ENCODE measurements around the gene KDM2B.

The KDM2B gene

DNA sequence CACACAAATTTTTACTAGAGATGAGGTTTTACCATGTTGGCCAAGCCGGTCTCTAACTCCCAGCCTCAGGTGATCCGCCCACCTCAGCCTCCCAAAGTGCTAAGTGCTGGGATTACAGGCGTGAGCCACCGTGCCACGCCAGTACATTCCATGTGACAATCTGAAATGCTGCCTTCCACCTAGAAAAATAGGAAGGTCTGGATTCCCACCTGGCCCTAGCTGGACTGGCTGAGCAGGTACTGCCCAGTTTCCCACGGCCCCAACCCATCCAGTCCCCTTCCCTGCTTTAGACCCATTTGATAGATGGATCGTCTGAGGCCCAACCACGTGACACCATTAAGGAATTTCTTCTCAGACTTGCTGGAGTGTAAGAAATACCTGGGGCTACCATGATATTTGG is 55.4 kb downstream of the KDM2B start:
- DNase-seq, result no peak

DNA sequence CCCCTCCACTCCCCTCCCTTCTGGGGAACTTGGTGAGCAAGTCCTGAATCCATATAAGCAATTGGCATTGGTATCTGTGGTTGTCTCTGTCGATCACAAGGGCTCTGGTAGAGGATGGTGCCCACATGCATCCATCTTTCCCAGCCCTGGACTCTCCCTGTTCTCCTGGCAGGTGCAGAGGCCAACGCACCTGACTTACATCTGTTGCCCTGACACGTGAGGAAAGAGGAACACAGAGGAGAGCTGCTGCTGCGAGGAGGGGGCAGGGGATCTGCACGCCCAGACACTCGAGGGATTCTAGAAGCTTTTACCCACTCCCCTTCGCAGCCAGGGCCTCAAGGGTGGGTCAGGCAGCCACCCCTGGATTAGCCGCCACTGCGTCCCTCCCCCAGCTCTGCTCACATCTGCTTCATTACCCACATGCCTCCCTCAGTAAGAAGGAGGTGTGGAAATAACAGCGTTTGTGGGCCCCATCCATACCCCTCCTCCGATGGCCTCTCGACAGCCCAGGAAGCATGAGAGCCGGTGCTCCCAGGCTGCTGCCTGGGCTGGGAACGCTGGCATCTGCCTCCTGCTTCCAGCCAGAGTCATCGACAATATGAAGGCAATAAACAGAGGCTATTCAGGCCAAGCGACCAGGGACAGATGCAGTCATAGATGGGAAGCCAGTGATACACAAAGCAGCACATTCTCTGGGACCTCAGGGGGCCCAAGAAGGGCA is 56.5 kb downstream of the KDM2B start:
- DNase-seq, result no peak

DNA sequence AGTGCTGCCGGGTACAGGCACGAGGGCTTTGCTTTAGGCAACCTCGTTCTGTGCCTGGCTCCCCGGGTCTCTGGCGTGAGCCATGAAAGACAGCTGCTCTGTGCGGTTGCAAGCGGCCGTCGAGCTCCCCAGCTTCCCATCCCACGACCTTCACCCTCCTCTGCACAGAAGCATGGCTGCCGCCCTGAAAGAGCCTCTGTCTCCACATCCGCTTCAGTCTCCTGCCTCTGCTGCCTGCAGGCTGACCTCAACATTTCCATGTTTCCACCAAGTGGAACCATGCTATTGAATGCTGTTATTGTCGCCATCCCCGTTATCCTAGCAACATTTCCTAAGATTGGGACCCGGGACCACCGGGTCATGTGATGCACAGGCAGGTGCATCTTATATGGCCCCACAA is 57.1 kb downstream of the KDM2B start:
- DNase-seq, result no peak

DNA sequence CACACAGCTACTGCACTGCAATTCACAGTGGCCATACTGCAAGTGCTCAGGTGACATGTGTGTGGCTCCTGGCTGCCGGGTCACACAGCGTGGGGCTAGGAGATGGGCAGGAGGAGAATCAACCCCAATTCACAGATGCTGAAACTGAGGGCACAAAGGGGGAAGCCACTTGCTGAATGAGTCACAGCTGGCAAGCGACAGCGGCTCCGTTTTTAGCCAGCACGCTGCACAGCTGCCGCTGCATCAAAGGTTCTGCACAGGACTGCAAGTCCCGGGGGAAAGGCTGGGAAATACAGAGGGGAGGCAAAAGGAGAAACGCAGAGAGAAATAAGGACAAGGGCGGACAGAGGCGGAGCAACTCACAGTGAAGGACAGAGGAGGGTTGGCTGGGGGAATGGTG is 57.9 kb downstream of the KDM2B start:
- no peak for DNase-seq

DNA sequence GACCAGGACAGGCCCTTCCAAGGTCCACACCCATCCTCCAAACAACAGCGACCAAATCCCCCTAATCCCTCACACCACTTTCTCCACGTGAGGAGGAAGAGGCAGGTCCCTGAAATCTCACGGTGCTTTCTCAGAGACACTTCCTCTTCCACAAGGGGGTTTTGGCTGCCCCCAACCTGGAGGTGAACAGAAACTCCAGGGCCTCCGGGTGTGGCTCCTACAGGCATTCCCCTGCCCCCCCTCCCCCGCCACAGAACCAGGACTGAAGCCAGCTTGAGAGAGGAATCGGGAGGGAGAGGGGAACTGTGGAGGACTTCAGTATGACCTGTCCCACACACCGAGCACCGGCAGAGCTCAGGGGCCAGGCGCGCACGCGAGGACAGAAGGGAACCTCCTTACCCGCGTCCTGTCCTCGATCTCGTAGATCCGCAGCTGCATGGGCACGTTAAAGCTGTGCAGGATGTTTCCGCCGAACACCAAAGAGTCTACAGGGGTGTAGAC is 60.2 kb downstream of the KDM2B start:
- no peak for DNase-seq

DNA sequence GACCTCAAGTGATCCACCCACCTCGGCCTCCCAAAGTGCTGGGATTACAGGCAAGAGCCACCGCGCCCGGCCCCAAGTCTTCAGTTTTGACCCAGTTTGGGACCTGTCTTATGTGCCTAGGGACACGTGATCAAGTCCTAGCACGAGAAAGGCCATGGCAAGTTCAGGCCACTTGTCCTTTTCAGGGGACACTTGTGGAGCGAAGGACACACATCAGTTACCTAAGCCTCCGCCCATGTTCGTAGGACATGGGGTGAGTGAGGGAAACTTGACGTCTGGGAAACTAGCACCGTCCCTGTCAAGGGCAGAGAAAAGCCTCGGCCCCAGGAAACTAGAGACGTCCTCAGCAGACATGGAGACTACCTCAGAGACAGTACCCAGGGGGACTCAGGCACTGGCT is 60.7 kb downstream of the KDM2B start:
- no peak for DNase-seq

DNA sequence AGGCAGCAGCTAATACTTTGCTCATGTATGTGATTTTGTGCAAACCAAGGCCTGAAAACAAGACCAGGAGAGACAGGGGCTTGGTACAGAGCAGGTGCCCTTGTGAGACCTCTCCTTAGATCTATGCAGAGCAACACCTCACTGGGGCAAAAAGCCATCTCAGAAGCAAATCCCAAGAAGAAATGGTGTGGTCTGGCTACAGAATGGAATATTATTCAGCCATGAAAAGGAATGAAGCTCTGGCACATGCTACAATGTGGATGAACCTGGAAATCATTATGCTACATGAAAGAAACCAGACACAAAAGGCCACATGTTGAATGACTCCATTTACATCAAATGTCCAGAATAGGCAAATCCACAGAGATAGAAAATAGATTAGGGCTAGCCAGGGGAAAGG is 61.6 kb downstream of the KDM2B start:
- DNase-seq, result no peak

DNA sequence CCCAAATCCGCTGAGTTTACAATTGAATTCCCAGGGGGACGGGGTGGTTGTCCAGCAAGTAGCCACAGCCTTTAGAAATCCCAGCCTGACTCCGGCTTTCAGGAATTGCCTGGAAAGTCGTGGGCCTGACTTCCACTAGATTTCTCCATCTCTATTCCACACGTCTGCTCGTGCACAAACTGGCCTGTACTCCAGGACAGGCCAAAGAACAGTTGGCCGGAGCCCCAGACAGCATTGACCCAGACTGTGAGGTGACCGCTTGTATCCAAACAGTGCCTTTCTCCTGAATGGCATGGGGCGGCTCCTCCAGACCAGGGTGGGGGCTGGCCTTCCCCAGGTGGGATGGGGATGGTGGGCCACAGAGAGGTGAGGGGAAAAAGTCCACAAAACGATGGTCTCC is 62.2 kb downstream of the KDM2B start:
- no peak for DNase-seq

DNA sequence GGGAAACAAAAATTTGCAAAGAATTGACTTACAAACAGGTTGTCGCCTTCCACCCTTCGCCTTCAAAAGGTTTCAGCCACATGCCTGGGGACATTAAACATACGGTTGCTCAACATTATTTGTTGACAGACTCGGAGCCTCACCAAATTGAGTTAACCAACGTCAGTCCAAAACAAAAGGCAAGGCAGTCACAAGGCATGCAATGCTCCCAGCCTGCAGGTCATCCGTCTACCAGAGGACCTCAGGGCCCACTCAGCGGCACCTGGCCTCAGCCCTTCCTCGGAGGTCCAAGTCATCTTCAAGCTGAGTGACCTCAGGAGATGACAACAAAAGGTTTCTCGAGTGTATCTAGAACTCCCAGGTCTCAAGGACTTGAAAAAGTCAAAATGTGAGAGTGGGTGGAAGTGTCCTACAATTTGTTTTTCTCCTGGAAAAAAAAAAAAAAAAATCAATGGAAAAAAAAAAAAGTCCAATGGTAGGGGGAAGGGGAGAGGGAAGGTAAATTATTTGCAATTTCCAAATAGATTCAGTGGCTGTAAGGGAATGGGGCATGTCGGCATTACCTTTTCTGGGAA is 64.3 kb downstream of the KDM2B start:
- no peak for DNase-seq

DNA sequence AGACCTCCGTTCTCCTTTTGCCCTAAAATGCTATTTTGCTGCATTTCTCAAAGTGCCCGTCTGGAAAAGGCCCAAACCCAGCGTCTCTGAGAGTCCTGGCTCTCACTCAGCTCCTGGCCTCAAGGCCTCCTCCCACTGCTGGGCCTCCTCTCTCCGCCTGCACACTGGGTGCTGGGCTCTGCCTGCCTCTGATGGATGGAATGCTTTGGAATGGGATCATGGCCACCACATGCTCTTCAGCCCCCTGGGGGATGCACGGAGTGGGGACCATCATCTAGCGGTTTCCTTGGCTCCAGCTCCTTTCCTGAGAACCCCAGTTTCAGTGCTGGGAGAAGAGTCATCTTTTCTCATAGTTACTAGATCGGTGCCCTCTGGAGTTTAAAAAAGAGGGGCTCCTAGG is 65.2 kb downstream of the KDM2B start:
- no peak for DNase-seq

DNA sequence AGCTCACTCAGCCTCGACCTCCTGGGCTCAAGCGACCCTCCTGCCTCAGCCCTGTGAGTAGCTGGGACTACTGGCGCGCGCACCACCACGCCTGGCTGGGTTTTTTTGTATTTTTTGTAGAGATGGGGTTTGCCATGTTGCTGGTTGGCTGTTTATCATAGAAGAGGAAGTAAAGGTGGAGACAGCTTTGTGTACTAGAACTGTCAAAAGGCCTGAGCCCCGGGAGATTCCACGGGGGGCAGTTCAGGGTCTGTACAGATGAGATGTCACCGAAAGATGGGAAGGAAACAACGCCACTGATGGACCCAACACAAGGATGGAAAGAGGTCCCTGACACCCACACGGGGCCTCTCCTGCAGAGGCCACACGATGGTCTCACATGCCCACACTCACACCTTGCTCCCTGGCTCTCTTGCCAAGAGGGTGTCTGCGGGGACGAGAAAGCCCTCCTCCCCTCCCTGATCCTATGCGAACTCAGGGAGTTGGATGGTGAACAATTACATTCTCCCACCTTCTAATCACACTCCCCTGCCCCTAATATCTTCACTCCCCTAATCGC is 66.6 kb downstream of the KDM2B start:
- peak in 1 of 2 donors; percentile 46 for DNase-seq

DNA sequence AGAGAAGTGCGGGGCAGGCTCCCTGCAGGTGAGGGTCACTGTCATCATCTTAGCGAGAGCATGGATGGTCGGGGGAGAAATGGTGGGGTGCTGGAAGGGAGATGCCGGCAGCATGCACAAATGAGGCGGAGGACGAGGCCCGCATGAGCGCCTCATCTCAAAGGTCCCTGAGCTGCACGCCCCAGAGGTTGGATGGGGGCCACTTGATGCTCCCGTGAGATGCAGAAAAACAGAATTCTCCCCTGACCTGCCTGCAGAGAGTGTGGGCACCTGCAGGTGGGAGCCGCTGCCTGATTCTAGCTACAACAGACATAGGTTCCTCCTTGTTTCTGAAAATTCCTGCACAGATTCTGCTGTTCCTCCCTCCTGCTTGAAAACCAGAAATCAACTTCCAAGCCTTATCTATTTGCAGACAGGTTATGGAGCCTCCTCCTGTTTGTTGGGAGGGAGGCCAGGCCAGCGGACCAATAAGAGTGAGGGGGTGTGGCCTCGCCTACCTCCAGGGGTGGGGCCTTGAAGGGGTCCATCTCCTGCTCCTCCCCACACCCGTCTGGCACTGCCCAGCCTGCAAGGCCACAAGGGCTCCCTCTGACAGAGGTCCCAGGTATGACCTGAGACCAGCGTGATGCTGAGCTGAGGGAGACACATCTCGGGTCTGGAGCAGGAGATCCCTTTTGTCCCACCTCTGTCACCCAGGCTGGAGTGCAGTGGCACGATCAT is 67.2 kb downstream of the KDM2B start:
- DNase-seq, result no peak

DNA sequence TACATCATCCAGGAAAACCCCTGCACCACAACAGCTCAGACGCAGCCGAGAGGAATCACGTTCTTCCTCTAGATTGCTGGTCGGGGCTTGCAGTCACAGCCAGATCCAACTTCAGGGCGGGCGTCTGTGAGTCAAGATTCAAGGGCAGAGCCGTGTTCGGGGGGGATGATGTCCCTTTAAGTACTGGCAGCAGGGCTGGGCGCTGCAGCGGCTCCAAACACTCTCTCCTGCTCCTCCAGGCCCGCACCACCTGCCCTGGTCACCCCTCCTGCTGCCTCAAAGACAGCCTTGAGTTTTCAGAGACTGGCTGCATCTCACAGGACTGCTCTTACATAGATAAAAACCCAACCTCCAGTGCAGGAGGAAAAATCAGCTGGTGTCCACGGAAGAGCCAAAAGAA is 68.3 kb downstream of the KDM2B start:
- no peak for DNase-seq

DNA sequence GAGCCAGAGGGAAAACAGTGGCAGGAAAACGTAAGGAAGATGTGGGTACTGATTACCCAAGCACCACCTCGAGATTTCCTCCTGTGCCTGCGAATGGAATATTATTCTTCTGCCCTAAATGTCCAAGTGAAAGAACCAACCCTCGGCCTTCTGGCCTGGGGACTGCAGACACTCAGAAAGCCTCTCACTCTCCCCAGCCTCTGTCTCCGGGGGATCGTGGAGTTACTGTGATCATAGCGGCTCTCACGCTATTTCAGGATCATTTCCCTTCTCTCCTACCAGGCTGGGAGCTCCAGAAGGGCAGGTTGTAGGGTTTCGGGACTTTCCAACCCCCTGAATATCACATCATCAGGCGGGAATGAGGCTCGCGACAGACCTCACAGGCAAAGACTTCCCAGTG is 68.9 kb downstream of the KDM2B start:
- no peak for DNase-seq

DNA sequence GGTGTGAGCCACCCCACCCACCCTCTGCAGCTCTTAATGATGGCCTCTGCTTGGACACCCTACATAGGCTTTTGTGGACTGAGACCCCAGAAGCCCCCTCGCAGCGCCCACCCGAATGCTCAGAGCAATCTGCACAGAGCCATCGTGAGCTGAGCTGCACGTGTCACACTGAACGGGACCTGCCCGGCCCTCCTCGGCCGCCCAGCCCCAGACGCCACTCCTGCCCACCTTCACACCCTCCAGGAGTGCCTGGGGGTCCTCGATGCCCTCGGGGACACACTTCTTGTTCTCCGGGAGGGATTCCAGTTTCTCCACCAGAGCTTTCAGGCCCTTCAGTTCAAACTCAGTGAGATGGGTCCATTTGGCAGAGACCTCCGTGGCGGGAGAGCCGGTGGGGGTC is 71.5 kb downstream of the KDM2B start:
- DNase-seq, result no peak

DNA sequence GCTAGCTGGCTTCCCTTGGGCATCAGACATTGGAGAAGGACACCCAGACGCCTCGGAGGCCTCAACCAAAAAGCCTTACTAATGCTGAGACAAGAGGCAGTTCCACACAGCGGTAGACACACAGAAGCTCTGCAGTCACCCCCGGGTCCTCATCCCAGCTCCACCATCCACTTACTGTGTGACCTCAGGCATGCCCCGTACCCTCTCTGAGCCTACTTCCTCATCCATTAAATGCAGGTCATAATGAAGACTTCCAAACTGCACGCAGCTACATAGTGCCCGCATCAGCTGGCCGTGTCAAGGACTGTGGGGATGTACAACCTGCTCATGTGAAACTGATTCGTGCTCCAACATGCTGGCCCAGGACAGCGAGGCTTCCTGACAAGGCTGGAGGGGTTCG is 72.3 kb downstream of the KDM2B start:
- no peak for DNase-seq

DNA sequence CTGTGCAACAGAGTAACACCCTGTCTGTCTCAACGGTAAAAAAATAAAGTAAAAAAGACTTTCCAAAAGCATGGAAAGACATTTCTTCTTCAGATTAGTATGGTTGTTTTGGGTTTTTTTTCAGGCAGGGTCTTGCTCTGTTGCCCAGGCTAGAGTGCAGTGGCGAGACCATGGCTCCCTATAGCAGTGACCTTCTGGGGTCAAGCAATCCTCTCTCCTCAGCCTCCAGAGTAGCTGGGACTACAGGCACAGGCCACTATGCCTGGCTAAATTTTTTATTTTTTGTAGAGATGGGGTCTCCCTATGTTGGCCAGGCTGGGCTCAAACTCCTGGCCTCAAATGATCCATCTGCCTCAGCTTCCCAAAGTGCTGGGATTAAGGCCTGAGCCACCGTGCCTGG is 72.8 kb downstream of the KDM2B start:
- no peak for DNase-seq

DNA sequence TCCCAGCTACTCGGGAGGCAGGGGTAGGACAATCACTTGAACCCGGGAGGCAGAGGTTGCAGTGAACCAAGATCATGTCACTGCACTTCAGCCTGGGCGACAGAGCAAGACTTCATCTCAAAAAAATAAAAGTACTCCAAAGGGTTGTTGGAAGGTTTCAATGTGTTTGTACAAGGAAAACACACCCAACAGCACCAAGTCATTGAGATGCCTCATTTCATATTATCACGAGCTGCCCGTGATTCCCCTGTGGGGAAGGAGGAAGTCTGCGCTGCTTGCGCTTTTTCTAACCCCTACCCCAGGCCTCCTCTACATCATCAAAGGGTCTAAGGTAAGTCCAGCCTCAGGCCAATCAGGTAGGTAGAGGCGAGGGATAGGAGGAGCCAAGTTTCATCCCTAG is 73.6 kb downstream of the KDM2B start:
- DNase-seq, result no peak

DNA sequence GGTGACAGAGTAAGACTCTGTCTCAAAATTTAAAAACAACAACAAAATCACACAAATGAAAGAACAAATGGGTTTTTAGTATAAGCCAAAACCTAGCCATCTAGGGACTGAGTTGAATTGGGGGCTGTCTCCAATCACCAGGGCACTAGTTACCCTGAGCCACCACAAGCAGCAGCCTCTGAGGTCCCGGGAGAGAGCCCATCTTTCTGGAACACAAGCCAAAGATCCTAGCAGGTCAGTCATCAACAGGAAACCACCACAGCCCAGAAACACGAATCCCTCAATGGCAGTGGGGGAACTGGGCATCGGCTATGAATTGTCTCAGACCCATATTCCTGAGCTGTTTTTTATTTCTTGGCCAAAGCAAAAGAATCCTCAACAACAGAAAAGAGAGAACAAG is 75.3 kb downstream of the KDM2B start:
- no peak for DNase-seq

DNA sequence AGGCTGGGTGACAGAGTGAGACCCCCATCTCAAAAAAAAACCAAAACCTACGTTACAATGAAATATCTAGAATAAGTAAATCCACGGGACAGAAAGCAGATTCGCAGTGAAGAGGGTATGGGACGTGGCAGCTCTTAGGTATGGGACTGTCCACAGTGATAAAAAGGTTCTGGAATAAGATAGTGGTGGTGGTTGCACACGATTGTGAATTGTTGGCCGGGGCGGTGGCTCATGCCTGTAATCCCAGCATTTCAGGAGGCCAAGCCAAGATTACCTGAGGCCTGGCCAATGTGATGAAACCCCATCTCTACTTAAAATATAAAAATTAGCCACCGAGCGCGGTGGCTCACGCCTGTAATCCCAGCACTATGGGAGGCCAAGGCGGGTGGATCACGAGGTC is 76.3 kb downstream of the KDM2B start:
- DNase-seq, result no peak

DNA sequence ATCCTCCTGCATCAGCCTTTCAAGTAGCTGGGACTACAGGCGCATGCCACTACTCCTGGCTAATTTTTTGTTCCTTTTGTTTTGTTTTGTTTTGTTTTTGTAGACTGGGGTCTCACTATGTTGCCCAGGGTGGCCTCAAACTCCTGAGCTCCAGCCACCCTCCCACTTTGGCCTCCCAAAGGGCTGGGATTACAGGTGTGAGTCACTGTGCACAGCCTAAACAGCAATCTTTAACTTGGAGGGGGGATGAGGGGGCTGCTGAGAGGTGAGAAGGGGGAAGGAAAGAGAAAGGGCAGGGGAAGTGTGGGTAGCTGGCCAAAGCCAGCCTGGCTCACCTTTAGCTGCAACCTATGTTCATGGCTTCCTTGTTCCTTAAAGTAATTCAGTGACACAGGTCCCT is 77.4 kb downstream of the KDM2B start:
- no peak for DNase-seq

DNA sequence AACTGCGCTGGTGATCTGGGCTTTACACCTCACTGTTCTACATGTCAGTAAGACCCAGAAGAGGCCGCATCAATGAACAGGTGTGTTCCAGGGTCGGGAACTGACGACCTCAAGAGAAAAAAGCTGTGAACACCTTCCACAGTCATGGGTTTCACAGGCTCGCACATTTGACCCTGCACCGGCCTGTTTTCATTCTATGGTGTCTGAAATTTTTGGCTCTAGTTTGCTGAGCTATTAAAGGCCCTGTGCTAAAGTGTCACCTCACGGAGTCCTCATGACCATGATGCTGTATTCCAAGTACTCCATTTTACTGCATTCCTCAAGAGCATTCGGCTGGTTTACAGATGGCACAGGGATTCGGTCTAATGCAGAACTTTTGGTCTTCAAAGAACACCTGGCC is 78.9 kb downstream of the KDM2B start:
- no peak for DNase-seq

DNA sequence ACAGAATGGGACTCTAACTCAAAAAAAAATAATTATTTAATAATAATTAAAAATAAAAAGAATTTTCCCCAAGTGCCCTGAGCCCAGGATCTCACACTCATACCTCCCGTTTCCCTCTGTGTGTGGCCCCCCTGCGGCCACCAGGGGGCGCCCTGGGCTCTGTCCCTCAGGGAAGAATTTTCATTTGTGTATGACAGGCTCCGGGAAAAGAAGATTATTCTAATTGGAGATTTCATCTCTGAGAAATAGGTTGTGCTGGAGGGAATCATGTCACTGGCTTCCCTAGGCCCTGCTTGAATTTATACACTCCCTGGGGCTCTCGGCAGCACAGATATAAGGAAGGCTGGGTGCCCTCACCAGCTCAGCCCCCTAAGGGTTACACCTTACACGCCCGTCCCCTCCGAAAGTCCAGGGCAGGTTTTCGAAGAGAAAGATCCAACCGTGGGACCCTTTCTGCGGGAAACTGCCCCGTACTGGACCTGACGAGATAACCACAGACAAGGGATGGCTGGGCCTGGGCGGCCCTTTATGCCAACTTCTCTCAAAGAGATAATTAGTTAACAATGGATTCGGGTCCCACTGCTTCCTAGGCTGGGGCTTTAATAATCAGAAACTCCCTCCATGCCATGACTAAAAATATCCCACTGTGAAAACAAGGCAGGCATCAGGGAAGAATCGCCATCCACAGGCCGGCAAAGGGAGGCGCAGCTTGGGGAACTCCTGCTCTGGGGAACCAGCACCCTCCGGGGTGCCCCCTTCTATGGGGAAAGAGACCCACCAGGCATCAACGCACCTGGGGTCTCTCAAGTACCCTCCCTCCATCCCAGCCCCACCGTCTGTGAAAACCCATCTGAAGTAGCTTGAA is 80.7 kb downstream of the KDM2B start:
- DNase-seq, result peak; percentile 71 to 77
